ENCODE data around the gene OR13J1.

OR13J1 gene

GRCh38 chr9:35839926-35840325 is 30.3 kb downstream of the OR13J1 start:
- peaks cover 10% of the 10 kb centered on the region for H3K4me1 Mint-ChIP-seq (ENCODE audit: low read depth)
- no peak overlapping the region for H3K27ac Mint-ChIP-seq
- H3K9me3 Mint-ChIP-seq = no peaks in the 10 kb centered on the region
- H3K4me3 Mint-ChIP-seq = no peak overlapping the region
- H3K27me3 Mint-ChIP-seq (ENCODE audit: low read depth) = no peaks in the 10 kb centered on the region
- H3K36me3 Mint-ChIP-seq (ENCODE audit: low read depth) = no peaks in the 10 kb centered on the region

GRCh38 chr9:35836595-35836994 is 33.6 kb downstream of the OR13J1 start:
- Mint-ChIP-seq H3K4me3 (no peak overlapping the region), H3K4me1 (ENCODE audit: low read depth) (peaks cover 6% of the 10 kb centered on the region), H3K9me3 (no peaks in the 10 kb centered on the region), H3K36me3 (ENCODE audit: low read depth) (no peaks in the 10 kb centered on the region), H3K27me3 (ENCODE audit: low read depth) (no peaks in the 10 kb centered on the region), H3K27ac (no peak overlapping the region)

- Mint-ChIP-seq H3K9me3 (no peaks in the 10 kb centered on the region), H3K27ac (no peak overlapping the region), H3K36me3 (ENCODE audit: low read depth) (no peaks in the 10 kb centered on the region), H3K4me3 (no peak overlapping the region), H3K4me1 (ENCODE audit: low read depth) (peaks cover 6% of the 10 kb centered on the region), H3K27me3 (ENCODE audit: low read depth) (no peaks in the 10 kb centered on the region)
These were observed 34.4 kb downstream of the OR13J1 start for GRCh38 chr9:35835766-35836165.

DNA sequence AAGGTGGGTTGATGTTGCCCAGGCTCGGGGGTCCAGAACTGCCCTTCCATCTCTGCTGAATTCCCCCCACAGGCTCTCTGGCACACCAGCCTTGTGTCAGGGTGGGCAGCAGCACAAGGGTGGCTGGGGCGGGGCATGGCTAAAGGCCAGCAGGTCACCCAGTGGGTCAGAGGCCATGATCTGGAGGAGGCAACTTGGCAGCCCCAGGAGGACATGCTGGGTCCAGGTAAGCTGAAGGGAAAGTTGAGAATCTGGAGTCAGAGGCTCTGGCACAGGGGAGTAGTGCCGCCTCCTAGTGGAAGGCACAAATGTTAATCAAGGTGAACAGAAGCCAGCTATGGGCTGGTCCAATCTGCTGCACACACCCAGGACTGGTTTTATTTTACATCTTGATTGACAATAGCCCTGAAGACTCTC is 35.0 kb downstream of the OR13J1 start:
- Mint-ChIP-seq H3K4me1 (ENCODE audit: low read depth) (peaks cover 6% of the 10 kb centered on the region), H3K27me3 (ENCODE audit: low read depth) (no peaks in the 10 kb centered on the region), H3K9me3 (no peaks in the 10 kb centered on the region), H3K4me3 (no peak overlapping the region), H3K27ac (no peak overlapping the region), H3K36me3 (ENCODE audit: low read depth) (no peaks in the 10 kb centered on the region)

DNA sequence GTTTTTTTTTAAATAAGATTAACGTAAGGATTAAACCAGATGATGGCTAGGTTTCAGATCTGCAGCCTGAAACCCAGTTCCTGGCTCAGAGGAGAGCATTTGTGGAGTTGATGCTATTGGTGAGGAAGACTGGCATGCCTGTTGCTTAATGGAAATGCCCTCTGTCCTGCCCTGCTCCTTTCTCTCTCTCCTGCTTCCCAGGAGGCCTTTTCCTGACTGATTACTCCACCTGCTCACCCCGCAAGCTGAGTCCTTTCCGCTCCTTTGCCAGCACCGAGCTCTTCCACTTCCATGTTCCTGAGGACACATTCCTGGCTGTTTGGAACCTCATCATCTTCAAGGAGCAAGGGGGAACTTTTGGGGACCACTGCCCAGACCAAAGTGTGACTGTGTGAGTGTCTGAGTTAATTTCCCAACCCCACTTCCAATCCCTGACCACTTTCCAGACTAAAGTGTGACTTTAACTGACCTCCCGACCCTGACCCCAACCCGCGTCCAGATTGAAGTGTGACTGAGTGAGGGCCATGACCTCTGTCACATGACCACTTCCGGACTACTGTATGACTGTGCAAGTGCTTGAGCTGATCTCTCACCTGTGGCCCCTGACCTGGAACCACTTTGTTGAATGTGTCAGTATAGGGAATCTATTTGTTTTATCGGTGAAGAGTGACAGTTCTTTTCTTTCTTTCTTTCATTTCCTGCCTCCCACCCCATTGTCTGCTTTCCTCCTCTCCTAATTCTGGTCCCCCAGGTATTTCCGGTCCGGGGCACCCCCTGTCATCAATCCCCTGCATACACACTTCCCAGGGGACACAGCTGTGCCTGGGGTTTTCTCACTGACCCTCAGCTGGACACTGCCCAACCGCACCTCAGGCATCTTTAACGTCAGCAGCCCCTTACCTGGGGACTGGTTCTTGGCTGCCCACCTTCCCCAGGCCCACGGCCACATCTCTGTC is 35.7 kb downstream of the OR13J1 start:
- Mint-ChIP-seq H3K27ac (no peak overlapping the region), H3K4me1 (ENCODE audit: low read depth) (peaks cover 12% of the 10 kb centered on the region), H3K27me3 (ENCODE audit: low read depth) (no peaks in the 10 kb centered on the region), H3K9me3 (no peaks in the 10 kb centered on the region), H3K4me3 (no peak overlapping the region), H3K36me3 (ENCODE audit: low read depth) (no peaks in the 10 kb centered on the region)

GRCh38 chr9:35832814-35833213 is 37.4 kb downstream of the OR13J1 start:
- H3K4me1 Mint-ChIP-seq (ENCODE audit: low read depth) = peaks cover 22% of the 10 kb centered on the region
- H3K4me3 Mint-ChIP-seq = no peak overlapping the region
- no peaks in the 10 kb centered on the region for H3K27me3 Mint-ChIP-seq (ENCODE audit: low read depth)
- H3K36me3 Mint-ChIP-seq (ENCODE audit: low read depth) = no peaks in the 10 kb centered on the region
- H3K9me3 Mint-ChIP-seq = no peaks in the 10 kb centered on the region
- H3K27ac Mint-ChIP-seq = no peak overlapping the region

DNA sequence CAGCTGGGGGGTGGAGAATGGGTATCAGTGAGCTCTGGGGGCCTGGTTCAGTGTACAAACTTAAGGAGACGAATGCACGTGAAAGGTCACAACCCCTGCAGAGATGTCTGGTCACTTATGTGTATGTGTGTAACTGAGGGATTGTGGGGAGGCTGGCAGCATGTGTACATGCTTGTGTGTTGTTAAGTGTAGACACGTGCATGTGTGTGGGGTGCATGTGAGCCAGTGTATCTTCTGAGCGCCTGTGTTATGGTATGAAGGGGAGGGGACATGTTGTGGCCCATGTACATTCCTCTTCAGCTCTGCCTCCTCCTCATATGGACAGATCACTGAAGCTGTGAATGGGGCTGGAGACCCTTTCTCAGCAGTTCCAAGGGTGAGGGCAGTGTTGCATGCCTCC is 39.2 kb downstream of the OR13J1 start:
- Mint-ChIP-seq H3K27me3 (ENCODE audit: low read depth) (peaks cover 4% of the 10 kb centered on the region), H3K27ac (no peak overlapping the region), H3K4me1 (ENCODE audit: low read depth) (peaks cover 25% of the 10 kb centered on the region), H3K36me3 (ENCODE audit: low read depth) (no peaks in the 10 kb centered on the region), H3K4me3 (no peak overlapping the region), H3K9me3 (no peaks in the 10 kb centered on the region)

- Mint-ChIP-seq H3K36me3 (ENCODE audit: low read depth) (no peaks in the 10 kb centered on the region), H3K27ac (peak overlapping the region; percentile 74), H3K9me3 (no peaks in the 10 kb centered on the region), H3K27me3 (ENCODE audit: low read depth) (peaks cover 4% of the 10 kb centered on the region), H3K4me3 (peak overlapping the region; percentile 89), H3K4me1 (ENCODE audit: low read depth) (peaks cover 28% of the 10 kb centered on the region)
These were observed 40.5 kb downstream of the OR13J1 start for GRCh38 chr9:35829764-35830096.

DNA sequence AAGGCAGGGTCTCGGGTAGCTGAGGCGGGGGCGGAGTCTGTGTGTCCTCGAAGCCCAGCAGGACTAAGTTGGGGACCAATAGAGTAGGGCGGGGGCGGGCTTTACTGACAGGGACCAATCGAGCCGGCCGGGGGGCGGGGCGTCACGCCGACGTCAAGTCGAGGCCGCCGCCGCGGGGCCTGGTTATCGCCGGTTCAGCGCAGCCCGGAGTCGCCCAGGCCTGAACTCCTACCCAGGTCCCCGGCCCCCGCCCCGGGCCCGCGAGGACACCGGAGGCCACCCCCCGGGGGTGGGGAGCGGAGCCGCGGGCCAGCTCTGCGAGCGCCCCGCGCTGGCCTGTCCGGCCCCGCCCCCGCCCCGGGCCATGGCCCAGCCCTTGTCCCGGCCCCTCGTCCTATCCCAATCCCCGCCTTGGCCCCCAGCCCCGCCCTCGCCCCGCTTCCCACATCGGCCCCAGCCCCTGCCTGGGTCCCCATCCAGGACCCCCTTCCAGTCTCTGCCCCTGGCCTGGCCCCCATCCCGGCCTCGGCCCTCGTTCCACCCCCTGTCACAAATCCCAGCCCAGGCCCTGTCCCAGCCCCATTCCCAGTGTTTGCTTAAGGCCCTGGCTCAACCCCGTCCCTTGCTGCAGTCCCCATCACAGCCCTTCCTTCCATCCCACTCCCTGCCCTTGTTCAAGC is 41.0 kb downstream of the OR13J1 start, which contains the start of gene TMEM8B:
TSS of gene TMEM8B (plus strand) at position 145 of the 680 bp plus-strand sequence. CDS start at position 365, 220 bp downstream.
- Mint-ChIP-seq H3K9me3 (no peaks in the 10 kb centered on the region), H3K4me1 (ENCODE audit: low read depth) (peaks cover 23% of the 10 kb centered on the region), H3K4me3 (peak within 1 kb of the TSS; percentile 94), H3K27me3 (ENCODE audit: low read depth) (peaks cover 4% of the 10 kb centered on the region), H3K27ac (peak within 1 kb of the TSS; percentile 89), H3K36me3 (ENCODE audit: low read depth) (no peaks in the 10 kb centered on the region)

DNA sequence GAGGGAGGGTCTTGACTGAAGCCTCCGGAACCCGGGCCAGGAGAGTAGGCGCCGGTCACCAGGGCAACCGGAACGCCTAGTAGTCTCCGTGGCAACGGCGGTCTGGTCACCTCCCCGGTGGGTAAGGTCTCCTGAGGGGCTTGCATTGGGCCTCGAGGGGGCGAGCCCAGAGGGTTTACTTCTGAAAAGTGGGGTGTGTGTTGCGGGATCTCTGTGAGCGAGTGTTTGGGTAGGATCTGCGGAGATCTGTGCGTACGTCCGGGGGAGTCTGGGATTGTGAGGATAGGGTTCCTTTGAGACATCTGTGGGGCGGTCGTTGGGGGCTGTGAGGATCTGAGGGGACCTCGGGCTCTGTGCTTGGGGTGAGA is 41.5 kb downstream of the OR13J1 start, which contains the start of gene FAM221B:
TSS of gene FAM221B (minus strand) at position 17 of the 368 bp plus-strand sequence. CDS start 2,571 bp downstream, outside the sequence.
- peak within 1 kb of the TSS; percentile 94 for H3K4me3 Mint-ChIP-seq
- peaks cover 23% of the 10 kb centered on the region for H3K4me1 Mint-ChIP-seq (ENCODE audit: low read depth)
- no peaks in the 10 kb centered on the region for H3K9me3 Mint-ChIP-seq
- H3K27ac Mint-ChIP-seq = peak within 1 kb of the TSS; percentile 89
- no peaks in the 10 kb centered on the region for H3K36me3 Mint-ChIP-seq (ENCODE audit: low read depth)
- H3K27me3 Mint-ChIP-seq (ENCODE audit: low read depth) = peaks cover 4% of the 10 kb centered on the region

GRCh38 chr9:35827486-35827885 is 42.7 kb downstream of the OR13J1 start:
- H3K4me3 Mint-ChIP-seq = peak overlapping the region; percentile 64
- H3K4me1 Mint-ChIP-seq (ENCODE audit: low read depth) = peaks cover 21% of the 10 kb centered on the region
- peaks cover 4% of the 10 kb centered on the region for H3K27me3 Mint-ChIP-seq (ENCODE audit: low read depth)
- H3K27ac Mint-ChIP-seq = peak overlapping the region; percentile 37
- H3K36me3 Mint-ChIP-seq (ENCODE audit: low read depth) = no peaks in the 10 kb centered on the region
- no peaks in the 10 kb centered on the region for H3K9me3 Mint-ChIP-seq

DNA sequence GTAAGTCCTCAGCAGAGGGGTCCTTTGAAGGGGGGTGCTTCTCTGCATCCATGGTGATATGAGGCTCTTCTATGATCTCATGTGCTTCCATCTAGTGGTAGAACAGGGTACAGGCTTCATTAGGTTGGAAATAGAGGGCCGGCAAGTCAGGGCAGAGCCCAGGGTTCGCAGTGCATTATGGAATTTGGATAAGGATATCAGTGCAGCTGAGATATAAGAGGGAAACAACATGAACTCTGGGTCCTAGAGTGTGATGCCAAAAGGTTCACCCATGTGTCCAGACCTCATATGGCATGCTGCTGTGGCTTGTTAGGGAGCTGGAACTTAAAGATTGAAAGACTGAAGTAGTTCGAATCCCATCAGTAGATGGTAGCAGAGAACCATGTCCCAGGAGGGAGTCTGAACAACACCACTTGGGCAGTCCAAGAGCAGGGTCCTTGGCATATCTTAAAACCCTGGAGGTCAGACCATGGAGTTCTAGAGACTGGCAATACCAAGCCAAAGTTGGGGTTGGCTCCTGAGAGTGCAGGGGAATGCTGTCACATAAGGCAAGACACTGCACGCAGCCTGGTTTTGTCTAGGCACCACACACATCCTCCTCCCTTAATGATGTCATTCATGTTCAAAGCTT is 44.0 kb downstream of the OR13J1 start:
- H3K27me3 Mint-ChIP-seq (ENCODE audit: low read depth) = peaks cover 4% of the 10 kb centered on the region
- peak overlapping the region; percentile 6 for H3K4me3 Mint-ChIP-seq
- H3K9me3 Mint-ChIP-seq = no peaks in the 10 kb centered on the region
- H3K4me1 Mint-ChIP-seq (ENCODE audit: low read depth) = peaks cover 21% of the 10 kb centered on the region
- H3K27ac Mint-ChIP-seq = no peak overlapping the region
- no peaks in the 10 kb centered on the region for H3K36me3 Mint-ChIP-seq (ENCODE audit: low read depth)

GRCh38 chr9:35822926-35823325 is 47.3 kb downstream of the OR13J1 start:
- peaks cover 14% of the 10 kb centered on the region for H3K27me3 Mint-ChIP-seq (ENCODE audit: low read depth)
- H3K36me3 Mint-ChIP-seq (ENCODE audit: low read depth) = no peaks in the 10 kb centered on the region
- H3K27ac Mint-ChIP-seq = no peak overlapping the region
- H3K9me3 Mint-ChIP-seq = no peaks in the 10 kb centered on the region
- H3K4me1 Mint-ChIP-seq (ENCODE audit: low read depth) = peaks cover 9% of the 10 kb centered on the region
- no peak overlapping the region for H3K4me3 Mint-ChIP-seq

GRCh38 chr9:35820076-35820475 is 50.1 kb downstream of the OR13J1 start:
- Mint-ChIP-seq H3K27me3 (ENCODE audit: low read depth) (peaks cover 20% of the 10 kb centered on the region), H3K9me3 (no peaks in the 10 kb centered on the region), H3K4me3 (no peak overlapping the region), H3K36me3 (ENCODE audit: low read depth) (peaks cover 1% of the 10 kb centered on the region), H3K27ac (no peak overlapping the region), H3K4me1 (ENCODE audit: low read depth) (peaks cover 7% of the 10 kb centered on the region)

Data from T-helper 1 cell treated with Interleukin-12 subunit alpha and Interleukin-12 subunit beta and Interleukin-4 antibody, amounts not matched to agents 30 μg/mL and 1 μg/mL, for 36 hours (primary cell).